GM19468 (cell line): ENCODE measurements around the gene JAKMIP1.

Experiments
- ATAC-seq: cut with Tn5 transposase; IDR thresholded peaks from one replicate; pipeline ENCODE4 v1.9.1; 2021; ENCODE audit warnings: mild to moderate bottlenecking, moderate library complexity, moderate number of reproducible peaks; ENCODE audit not compliant: unreplicated experiment; ENCODE audit errors: extremely low read depth

JAKMIP1 gene

DNA sequence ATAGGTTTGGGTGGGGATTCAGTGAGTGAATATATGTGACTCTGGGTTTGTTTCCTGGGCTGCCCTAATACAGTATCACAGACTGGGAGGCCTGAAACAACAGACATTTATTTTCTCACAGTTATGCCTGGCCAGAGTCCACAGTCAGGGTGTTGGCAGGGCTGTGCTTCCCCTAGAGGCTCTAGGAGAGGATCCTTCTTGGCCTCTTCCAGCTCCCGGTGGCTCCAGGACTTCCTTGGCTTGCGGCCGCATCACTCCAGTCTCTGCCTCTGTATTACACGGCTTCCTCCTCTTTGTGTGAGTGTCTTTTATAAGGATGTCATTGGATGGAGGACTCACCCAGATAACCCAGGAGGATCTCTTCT, 5.2 kb upstream of the JAKMIP1 start:
- no peak for ATAC-seq

DNA sequence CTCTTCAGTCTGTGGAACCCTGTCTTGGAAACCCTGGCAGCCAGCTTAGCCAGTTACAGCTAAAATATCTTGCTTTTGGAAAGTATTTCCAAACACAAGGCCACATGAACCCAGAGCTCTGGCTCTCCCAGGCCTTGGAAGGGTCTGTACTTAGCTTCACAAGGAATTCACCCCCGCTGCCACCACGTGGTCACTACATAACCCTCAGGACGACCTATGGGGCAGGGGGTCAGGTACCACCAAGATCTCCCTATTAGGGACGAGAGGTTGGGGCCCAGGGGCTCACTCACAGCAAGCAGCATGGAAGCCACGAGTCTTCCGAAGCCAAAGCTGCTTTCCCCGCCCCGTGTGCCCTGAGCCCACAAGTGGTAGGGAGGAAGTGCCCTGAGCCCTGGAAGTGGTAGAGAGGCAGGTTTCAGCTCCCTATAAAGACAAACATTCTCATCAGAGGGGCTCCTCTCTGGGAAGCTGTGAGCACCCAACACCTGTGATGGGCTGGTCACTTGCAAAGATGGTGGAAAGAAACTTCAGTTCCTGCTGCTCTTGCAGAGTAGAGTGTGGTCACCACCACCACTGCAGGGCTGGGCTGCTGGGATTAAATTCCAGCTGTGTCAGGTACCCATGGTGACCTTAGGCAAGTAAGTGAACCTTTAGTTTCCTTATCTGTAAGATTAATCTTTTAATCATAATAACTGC, 4.7 kb upstream of the JAKMIP1 start:
- no peak for ATAC-seq

DNA sequence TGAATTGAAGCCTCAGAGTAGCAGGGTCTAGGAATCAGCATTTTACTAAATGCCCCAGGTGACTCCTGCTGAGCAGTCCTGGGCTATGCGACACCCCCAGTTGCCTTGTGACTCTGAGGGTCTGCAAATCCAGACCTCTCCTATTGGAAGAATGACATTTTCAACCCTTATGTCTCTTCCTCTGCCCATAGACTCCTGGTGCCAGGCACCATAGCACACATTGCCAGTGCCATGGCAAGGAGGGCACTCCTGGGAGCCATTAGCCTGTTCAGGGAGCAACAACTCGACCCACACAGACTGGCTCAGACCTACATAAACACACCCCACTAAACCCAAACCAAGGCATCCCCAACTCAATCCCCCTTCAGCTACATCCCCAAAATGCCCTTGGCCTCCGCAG, 3.7 kb upstream of the JAKMIP1 start:
- ATAC-seq = no peak

DNA sequence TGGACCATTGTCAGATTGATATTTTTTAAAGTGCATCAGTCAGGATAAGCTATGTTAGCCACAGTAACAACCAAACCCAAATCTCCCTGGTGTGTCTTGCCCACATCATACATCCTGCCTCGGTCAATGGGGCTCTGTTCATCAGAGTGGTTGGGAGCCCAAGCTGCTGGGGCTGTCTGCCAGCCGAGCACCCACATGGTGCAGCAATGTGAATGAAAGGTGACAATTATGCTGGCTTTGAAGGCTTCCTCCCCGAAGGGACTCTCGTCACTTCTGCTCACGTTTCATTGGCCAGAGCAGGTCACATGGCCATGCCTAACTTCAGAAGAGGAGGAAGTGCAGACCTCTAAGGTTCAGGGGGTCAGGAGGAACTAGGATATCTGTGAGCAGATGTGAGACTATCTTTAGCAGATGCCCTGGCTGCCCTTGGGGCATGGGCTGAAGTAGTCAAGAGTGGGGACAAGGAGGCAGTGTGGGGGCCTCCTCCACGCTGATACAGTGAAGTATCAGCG, 1.3 kb upstream of the JAKMIP1 start:
- no peak for ATAC-seq

DNA sequence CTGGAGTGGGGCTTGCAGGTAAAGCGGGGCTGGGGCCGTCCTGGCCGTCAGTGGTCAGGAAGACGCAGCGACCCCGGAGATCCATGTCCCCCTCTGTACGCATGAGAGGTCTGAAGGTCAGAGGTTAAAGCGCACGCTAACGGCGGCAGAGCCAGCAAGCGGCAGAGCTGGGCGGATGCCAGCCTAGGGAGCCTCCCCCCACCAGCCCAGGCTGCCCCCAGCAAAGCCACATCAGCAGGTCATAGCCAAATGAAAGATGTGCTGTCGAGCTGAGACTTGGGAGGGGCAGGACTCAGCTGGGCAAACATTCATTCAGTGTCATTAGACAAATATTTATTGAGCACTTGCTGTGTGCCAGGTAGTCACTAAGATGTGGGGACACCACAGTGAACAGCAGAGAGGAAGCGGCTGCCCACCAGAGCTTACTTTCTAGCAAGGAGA, 593 bp upstream of the JAKMIP1 start:
- no peak for ATAC-seq

DNA sequence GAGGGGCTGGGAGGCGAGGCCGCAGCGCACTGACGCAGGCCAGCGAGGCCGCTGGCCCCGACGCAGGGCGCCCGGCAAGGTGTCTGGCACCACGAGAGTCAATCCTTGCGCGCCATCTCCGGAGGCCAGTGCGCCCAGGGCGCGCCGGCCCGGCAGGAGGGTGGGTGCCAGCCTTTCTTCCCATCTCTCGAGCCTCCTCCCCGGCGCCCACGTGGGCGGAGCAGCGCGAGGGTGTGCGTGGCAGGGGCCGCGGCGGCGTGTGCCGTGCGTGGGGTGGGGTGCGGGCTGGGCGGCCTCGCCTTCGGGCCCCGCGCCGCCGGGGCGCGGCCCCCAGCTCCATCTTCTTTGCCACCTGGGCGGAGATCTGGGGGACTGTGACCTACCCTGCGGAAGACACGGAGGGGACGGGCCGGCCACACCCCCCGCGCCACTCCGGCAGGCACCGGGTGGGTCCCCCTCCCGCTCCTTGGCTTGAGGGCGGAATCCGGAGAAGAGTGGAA, 877 bp downstream of the JAKMIP1 start:
- ATAC-seq = no peak

DNA sequence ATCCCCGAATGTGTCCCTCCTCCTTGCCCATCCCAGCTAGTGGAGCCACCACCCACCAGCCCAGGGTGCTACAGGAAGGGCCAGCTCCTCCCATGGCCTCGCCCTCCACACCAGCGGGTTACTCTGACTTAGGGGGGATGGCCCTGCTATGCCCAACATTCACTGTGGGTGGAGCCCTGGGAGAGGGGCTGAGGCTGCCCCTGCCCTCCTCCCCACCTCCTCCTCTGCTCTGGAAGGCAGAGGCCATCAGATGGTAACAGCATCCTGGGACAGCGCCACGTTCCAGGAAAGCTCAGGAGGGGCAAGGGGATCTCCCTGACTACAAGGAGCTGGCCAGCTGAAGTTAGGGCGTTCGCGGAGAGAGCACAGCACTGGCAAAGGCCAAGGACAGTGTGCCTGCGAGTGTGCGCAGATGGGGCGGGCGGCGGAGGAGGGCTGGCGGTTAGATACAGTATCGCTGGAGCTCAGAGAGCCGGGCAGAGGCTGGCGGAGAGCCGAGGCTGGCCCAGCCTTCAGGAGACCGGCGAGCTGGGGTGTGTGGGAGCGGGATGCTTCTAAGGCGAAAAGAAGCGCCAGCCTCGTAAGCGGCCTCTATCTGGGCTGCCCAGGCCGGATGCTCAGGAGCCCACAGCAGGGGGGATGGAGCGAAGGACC, 1.5 kb downstream of the JAKMIP1 start:
- no peak for ATAC-seq

DNA sequence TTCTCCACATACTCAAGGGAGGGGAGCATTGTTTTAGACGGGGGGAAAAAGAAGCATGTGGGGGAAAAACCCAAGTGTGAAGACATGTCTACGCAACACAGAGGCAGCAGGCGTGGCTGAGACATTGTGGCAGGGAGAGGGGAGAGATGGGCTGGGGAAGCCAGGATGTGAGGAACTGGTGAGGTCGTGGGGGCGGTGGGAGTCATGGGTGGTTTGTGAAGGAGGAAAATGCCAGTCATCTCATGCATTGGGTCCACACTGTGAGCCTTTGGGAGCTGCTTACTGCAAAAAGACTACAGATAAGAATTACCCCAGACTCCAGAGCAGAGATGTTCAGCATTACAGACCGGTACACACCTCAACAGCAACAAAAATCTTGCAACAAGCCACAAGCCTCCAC, 2.1 kb downstream of the JAKMIP1 start:
- no peak for ATAC-seq

DNA sequence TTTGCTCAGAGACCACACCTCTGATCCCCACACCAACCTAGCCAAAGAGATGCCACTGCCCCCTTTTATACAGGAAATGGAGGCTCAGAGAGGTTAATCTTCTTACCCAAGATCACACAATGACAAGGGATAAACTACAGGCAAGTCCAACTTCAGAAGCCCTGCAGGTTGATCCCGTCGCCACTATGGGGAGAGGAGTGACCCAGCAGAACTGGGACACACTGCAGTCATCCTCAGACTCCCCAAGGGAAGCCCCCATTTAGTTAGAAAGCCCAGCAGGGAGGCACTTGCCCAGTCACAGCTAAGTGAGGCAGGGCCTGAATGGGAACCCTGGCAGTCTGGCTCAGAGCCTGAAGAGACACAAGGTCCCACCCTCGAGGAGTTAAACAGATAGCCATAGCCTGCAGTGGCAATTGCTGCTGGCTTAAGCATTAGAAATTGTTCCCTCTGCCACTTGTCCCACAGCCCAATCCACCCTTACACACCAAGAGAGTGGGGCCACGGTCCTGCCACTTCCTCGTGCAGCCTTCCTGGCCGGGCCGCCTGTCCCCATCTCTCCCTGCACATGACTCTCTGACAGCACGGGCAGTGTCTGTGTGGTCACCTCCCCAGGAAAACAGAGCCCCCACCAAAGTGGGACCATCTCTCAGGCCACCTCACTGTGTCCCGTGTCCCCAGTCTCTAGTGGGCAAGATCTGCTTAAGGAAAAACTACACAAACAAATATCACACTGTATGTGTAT, 2.7 kb downstream of the JAKMIP1 start:
- ATAC-seq = no peak

DNA sequence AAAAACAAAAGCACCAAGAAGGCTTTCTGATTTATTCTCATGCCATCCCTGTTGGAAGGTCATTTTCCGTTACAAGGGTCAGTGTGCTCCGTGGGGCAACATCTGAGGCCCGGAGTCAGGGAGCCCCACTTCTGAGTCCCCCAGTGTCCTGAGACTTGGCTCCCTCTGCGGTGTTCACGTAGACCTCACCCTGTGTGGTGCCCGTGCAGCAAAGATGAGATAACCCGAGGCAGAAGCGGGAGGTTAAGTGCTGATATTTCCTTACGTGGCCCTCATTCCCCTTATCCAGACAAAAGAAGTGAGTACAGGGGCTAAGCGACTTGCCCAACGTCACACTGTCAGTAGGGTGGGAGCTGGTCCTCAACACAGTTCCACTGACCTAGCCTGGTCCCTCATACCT, 3.5 kb downstream of the JAKMIP1 start:
- no peak for ATAC-seq

DNA sequence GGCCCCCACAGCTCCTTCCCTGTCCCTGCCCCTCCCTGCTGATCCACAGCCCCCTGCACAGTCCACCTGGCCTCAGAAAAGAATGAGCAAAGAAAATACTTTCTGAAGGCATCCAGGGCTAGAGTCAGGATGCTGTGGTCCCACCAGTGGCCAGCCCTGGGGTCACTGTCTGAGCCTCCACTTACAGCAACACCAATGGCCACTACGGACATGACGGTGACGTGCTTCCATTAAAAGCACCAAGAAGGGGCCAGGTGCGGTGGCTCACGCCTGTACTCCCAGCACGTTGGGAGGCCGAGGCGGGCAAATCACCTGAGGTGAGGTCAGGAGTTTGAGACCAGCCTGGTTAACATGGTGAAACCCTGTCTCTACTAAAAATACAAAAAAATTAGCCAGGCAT, 4.0 kb downstream of the JAKMIP1 start:
- no peak for ATAC-seq

DNA sequence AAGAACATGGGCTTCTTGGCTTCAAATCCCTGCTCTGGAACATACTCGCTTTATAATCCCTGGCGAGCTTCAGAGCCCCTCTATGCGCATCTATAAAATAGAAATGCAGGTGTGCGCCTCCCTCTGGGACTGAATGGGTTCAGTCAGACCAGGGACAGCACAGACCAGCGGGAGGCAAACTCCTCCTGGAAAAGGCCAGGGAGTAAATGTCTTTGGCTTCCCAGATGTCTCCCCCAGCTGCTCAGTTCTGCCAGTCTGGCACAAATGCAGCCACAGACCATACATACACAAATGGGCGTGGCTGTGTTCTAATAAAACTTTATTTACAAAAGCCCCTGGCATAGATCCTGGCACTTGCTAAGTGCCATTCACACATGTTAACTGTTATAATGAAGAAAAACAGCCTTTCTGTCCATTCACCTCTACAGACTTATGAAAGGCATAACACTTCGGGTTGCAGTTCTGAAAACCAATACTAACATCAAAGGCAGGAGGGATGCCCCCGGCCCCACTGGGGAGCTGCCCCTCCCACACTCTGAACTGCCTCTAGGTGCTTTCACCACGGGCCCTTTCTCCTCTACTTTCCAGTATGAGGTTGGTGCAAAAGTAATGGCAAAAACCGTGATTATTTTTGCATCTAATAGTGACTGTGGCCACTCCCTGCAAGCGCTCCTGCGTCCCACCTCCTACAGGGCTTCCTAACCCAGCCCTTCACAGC, 4.6 kb downstream of the JAKMIP1 start:
- ATAC-seq = no peak

DNA sequence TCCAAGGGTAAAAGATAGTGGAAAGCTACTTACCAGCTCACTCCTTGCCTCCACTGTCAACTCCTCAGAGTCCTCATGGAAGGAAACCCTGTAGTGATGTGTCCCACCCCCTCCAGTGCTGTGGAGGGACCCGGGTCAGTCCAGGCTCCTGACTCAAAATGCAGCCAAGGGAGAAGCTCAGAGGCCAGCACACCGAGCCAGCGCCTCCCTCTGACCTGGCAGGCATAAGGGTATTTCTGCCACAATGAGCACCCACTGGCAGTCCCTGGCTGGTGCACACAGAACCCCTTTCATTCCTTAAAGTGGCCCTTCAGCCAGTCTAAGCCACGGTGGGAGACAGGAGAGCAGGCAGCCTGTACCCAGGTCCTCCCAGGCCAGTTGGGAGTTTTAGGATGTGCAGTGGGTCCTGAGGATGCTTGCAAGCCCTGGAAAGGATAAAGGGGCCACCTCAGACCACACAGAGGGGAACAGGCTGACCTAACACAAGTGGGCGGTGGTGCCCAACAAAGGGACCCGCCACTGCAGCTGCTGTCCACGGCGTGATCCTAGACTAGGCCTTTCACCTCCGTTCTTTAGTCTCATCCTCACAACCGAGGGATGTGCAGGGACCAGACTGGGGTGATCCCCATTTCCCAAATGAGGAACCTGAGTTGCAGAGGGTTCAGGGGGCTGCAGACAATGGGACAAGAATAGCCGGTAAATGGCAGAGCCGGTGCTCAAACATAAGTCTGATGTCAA, 5.7 kb downstream of the JAKMIP1 start:
- ATAC-seq = no peak

DNA sequence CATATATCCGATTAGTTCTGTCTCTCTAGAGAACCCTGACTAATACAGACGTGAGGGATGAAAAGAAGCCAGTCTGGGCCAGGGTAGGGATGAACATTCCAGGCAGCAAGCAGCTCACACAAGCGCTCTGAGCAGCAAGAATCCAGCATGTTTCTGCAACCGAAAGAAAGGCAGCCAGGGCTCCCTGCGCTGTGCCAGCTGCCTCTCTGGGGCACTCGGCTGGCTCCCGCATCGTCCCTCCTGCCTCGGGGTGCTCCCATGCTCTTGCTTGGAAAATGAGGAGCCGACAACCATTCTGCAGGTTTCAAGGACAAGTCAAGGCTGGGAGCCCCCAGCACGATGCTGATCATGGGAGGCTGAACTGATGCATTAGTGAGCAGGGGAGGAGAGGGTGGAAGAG, 7.0 kb downstream of the JAKMIP1 start:
- ATAC-seq = no peak

DNA sequence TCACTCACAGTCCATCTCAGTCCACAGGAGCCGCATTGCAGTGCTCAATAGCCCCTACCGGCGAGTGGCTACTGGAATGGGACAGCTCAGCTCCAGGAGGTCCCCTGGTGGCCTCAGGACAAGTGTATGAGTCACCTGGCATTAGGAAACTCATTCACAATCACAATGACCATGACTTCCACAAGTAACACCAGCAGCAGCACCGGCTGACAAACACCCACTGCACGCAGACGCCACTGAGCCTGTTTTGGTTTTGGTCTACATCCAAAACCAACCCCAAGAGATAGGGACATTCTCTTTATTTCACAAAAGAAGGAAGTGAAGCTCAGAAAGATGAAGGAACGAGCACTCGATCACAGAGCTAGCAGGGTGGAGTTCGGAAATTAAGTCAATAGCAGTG, 8.1 kb downstream of the JAKMIP1 start:
- no peak for ATAC-seq

DNA sequence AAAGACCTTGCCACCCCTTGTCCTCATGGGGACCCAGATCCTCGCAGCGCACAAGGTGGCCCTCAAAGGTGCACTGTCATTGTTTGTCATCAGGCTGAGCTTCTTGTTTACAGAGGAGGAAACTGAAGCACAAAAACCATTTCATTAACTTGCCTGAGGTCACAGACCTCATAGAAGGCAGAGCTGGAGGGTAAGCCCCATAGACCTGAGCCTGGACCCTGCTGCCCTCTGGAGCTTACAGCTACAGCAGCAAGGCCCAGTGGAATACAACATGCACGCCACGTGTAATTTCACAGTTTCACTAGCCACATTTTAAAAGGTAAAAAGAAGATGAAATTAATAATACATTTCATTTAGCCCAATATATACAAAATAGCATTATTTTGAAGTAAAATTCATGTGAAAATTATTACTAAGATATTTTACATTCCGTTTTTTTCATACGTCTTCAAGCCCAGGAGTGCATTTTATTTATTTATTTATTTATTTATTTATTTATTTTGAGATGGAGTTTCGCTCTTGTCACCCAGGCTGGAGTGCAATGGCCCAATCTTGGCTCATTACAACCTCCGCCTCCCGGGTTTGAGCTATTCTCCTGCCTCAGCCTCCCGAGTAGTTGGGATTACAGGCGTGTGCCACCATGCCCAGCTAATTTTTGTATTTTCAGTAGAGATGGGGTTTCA, 8.8 kb downstream of the JAKMIP1 start:
- ATAC-seq = no peak

DNA sequence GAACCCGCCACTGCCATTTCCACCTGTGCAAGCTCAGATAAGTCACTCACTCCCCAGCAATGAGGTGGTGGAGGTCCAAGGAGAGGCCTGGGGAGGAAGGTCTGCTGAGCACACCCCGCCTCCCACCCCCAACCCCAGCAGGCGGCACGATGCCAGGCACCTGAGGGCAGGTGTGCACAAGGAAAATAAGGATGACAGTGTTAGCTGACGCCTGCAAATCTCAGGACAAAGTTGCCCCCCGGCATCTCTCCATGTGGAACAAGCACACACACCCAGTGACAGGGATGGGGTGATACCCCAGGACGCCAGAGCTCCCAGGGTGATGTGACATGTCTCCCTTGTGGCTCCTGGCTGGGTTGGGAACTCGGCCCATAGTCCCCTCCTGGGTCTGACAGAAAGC, 9.9 kb downstream of the JAKMIP1 start:
- ATAC-seq = no peak

DNA sequence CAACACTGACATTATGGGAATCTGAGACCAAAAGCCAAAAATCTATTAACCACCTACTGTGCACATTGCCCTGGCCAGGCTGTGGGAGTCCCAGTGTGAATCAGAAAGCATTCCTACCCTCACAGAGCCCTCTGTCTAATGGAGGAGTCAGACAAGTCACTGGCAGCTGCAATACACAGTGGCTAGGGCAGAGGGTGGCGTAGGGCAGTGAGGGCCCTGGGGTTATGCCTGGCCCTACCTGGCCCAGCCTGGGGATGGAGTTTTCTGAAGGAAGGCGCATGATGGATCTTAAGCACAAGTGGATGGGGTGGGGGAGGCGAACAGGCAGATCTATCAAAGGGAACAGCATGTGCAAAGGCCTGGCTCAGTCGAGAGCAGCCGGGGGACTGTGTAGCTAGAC, 10.8 kb downstream of the JAKMIP1 start:
- no peak for ATAC-seq

DNA sequence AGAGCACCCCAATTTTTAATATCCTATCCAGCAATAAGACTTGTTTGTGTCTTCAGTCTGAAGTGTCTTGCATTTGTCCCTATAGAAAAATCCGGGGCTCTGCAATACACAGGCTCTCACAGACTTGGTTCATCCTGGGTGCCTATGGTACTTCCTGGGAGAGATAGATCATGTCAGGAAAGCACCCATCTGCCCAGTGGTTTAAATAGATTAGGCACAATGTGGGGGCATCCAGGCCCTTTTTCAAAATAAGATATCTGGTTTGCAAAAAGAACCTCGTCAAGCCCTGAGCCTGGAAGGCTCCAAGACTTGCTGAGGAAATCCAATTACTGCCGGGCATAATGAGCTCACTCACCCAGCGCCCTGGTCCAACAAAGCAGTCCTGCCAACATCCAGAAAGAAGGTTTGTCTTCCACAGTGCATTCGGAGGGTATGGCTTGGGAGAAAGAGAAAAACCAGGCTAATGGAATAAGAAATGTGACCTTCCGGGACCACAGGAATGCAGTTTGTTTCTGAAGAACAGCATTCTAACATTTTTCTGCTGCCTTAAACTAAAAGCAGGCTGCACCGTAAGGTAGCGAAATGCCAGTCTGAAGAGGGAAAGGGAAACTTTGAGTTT, 11.6 kb downstream of the JAKMIP1 start:
- ATAC-seq = no peak
